PFSK-1 (cell line): Measurements from ENCODE around the gene CLIC4.

Experiments
- FOXP2 ChIP-seq: optimal IDR thresholded peaks from 2 replicates; pipeline ENCODE3; 2011; ENCODE audit warnings: borderline replicate concordance, control low read depth, inconsistent platforms; ENCODE audit not compliant: insufficient read depth; ENCODE audit errors: extremely low read length, extremely low read depth
- POLR2AphosphoS5 ChIP-seq: IDR thresholded peaks from 2 replicates; pipeline ENCODE4 v1.6.1; 2012; ENCODE audit warnings: low read depth, mild to moderate bottlenecking, control low read depth, low read length, moderate library complexity
- REST ChIP-seq, 2 experiments: IDR thresholded peaks; 2 replicates each; pipeline versions ENCODE4 v1.6.1 to v1.8.0; 2011 to 2012; ENCODE audit warnings: low read depth in 2 of 2, low read length in 2 of 2, control low read depth in 1 of 2, inconsistent platforms in 1 of 2, mild to moderate bottlenecking in 1 of 2, moderate library complexity in 1 of 2; ENCODE audit not compliant: insufficient read depth in 1 of 2
- SIN3A ChIP-seq: IDR thresholded peaks from 2 replicates; pipeline ENCODE4 v1.6.1; 2012; ENCODE audit warnings: mild to moderate bottlenecking, low read length, moderate library complexity, borderline replicate concordance; ENCODE audit not compliant: insufficient read depth
- TAF1 ChIP-seq: IDR thresholded peaks from 2 replicates; pipeline ENCODE4 v1.6.1; 2012; ENCODE audit warnings: low read length, control low read depth, borderline replicate concordance; ENCODE audit not compliant: insufficient read depth

The CLIC4 gene

GRCh38 chr1:24778141-24778540 is 32.9 kb downstream of the CLIC4 start:
- TF ChIP-seq TAF1 (no peak), FOXP2 (no peak), SIN3A (no peak), POLR2AphosphoS5 (no peak), REST (IDR thresholded peaks at IDR 0.05; ENCODE audit: insufficient read depth in 1 of 2, low read depth in 2 of 2, low read length in 2 of 2) (no peak)

GRCh38 chr1:24779689-24780464 is 34.6 kb downstream of the CLIC4 start:
- TF ChIP-seq REST (IDR thresholded peaks at IDR 0.05; ENCODE audit: insufficient read depth in 1 of 2, low read depth in 2 of 2, low read length in 2 of 2), result no peak
- no peak for TF ChIP-seq FOXP2
- TF ChIP-seq TAF1, result no peak

- TF ChIP-seq POLR2AphosphoS5 (no peak), FOXP2 (no peak), TAF1 (no peak), SIN3A (no peak), REST (IDR thresholded peaks at IDR 0.05; ENCODE audit: insufficient read depth in 1 of 2, low read depth in 2 of 2, low read length in 2 of 2) (no peak)
These were observed 37.4 kb downstream of the CLIC4 start for GRCh38 chr1:24782689-24783088.

GRCh38 chr1:24783713-24784112 is 38.5 kb downstream of the CLIC4 start:
- no peak for TF ChIP-seq REST (IDR thresholded peaks at IDR 0.05; ENCODE audit: insufficient read depth in 1 of 2, low read depth in 2 of 2, low read length in 2 of 2)
- no peak for TF ChIP-seq SIN3A
- no peak for TF ChIP-seq TAF1
- TF ChIP-seq POLR2AphosphoS5, result no peak
- TF ChIP-seq FOXP2, result no peak

- no peak for TF ChIP-seq POLR2AphosphoS5
- no peak for TF ChIP-seq FOXP2
- no peak for TF ChIP-seq TAF1
- TF ChIP-seq REST (IDR thresholded peaks at IDR 0.05; ENCODE audit: insufficient read depth in 1 of 2, low read depth in 2 of 2, low read length in 2 of 2), result no peak
- TF ChIP-seq SIN3A, result no peak
These were observed 40.9 kb downstream of the CLIC4 start for GRCh38 chr1:24786191-24786590.
